Measurements from ENCODE around the gene KCNG2.
"Not testable (repeated sequence)": the region's sequence is repeated elsewhere in the genome, so short reads cannot be mapped to it uniquely, and the experiment has no call there.

KCNG2 gene

DNA sequence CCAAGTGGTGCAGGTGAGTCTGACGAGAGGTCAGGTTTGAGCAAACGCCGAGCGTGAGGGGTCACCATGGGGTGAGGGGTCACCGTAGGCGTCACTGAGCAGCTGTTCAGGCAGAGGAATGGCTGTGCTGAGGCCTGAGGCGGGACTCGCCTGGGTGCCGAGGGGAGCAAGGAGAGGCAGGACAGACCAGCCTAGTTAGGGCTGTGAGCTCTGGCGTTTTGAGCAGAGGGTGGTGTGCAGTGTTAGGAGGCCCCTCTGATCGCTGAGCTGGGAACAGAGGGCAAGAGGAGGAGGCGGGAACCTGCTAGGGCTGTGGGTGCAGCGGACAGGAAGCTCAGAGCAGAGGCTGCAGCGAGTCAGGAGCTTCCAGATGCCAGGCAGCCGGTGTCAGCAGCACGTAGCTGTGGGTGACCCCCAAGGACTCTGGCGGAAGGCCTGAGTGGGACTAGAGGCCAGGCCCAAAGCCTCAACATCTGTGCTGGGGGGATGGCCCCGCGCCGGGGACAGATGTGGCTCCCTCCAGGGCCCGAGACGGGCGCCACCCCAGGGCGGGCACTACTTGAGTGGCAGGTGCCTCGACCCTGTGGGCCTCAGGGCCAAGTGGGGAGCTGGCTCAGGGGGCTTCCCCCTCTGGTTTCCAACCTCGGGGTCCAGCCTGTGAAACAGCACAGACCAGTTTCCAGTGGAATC is 55.7 kb downstream of the KCNG2 start:
- no peak for DNase-seq (ENCODE audit: low spot score)

DNA sequence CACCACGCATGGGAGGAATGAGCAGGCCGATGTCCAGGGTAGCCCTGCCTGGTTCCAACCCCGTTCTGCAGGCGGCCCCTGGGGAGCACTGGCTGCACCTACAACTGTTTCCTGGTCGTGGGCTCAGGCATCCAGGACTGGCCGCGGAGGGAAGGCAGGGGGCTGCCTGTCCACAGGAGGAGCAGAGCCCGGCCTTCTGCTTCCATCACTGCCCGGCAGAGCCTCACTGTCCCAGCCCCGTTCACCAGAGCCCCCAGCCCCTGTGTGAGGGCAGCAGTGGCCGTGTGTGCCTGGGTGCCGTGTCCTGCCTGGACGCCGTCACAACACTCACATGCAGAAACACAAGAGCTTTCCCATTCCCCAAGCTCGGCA is 56.2 kb downstream of the KCNG2 start:
- DNase-seq (ENCODE audit: low spot score) = no peak

- DNase-seq (ENCODE audit: low spot score) = no peak
These were observed 57.6 kb downstream of the KCNG2 start for GRCh38 chr18:79855147-79855933.

DNA sequence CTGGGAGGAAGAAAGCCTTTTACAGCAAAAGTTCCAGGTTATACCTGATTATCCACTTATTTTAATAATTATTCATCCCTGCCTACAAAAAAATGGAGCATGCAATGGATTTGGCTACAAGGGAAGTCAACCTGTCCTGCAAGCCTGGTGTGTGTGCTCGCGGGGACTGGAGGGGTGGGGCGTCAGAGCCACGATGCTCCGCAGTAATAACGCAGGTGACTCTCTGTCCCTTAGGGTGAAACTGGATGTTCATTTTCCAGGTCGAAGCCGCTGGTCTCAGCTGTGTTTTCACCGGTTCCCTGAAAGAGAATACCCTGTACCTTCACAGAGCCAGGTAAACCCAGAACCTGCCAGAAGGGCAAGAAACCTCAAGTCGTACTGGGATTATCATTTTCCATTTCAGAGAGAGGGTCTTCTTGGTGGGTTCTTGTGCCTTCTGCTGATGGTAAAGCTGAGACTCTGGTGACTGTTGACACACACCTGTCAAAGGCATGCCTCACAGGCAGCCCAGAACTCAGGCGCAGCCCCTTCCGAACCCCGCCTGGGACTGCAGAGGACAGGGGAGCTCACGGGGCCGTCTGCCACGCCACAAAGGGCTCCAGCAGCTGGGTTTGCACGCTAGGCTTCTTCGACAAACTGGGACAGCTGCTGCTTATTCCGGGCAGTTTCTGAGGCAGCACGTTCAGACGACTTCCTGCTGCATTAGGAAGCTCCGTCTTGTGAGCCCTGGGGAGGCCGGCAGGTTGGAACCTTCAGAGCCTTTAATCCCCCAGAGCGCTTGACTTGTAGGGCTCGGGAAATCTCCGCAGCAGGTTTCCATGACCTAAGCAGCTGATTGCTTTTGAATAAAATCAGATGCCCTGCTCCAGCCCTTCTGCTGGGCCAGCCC is 58.6 kb downstream of the KCNG2 start:
- DNase-seq (ENCODE audit: low spot score) = no peak

DNA sequence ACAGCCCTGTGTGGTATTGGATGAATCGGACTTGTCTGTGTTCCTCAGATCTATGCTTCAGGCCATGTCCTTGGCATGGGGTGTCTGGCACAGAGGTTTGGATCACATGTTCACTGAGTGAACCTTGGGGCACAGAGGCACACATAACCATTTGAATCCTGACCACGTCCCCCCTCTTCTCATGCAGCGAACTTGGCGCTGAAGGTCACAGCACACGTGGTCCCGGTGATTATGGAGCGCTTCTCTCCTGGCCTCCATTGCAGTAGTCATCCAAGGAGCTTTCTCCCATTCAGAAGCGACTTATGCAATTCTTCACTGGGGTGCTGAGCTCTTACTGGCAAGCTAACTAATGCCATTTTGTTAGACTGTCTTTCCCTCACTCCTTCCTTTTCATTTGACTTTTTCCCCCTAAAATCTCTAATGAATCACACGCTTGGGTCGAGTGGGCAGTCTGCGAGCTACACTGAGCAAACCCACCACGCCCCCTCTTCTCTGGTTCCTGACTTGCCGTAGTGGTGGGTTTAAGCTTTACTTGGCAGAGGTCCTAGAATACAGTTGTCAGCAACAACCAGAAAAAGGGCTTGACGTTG is 59.4 kb downstream of the KCNG2 start:
- DNase-seq (ENCODE audit: low spot score) = peak; percentile 16

DNA sequence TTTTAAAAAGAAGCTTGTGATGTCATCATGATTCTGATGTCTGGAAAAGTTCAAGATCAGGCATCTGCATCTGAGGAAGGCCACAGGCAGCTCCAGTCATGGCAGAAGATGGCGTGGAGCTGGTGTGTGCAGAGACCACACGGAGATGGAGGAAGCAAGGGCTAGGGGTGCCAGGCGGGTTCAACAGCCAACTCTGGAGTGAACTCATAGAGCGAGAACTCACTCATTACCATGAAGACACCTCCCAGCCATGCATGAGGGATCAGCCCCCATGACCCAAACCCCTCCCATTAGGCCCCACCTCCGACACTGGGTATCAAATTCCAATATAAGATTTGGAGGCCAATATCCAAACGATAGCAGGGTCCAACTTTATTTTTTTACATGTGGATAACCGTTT is 61.6 kb downstream of the KCNG2 start:
- DNase-seq (ENCODE audit: low spot score) = no peak

DNA sequence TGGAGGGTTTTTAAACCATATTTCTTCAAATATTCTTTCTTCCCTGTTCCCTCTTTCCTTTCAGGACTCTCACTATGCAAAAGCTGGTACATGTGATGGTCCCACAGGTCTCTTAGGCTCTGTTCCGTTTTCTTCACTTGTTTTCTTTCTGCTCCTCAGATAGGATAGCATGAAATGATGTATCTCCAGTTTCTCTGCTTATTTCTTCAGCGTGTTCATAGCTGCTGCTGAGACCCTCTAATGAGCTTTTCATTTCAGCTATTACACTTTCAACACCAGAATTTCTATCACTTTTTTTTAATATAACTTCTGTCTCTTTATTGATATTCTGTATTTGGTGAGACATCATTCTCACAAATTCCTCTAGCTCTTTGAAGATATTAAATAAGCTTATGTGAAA is 63.9 kb downstream of the KCNG2 start:
- DNase-seq (ENCODE audit: low spot score) = no peak

DNA sequence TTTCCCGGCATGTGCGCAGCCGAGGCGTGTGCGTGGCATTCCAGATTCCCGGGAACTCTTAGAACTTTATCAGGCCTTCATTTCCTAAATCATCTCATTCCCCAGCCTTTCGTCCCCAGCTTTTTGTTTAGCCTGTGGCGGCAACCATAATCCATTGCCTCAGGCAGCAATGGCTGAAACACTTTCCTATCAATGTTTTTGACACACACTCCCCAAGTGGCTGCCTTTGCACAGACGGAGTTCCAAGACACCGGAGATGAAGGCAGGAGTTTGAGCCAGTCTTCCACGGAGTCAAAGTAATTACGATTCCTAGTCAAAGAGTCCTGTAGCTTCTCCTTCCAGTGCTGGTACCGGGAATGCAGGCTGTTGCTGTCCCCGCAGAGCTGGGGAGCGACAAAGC is 64.8 kb downstream of the KCNG2 start:
- no peak for DNase-seq (ENCODE audit: low spot score)

DNA sequence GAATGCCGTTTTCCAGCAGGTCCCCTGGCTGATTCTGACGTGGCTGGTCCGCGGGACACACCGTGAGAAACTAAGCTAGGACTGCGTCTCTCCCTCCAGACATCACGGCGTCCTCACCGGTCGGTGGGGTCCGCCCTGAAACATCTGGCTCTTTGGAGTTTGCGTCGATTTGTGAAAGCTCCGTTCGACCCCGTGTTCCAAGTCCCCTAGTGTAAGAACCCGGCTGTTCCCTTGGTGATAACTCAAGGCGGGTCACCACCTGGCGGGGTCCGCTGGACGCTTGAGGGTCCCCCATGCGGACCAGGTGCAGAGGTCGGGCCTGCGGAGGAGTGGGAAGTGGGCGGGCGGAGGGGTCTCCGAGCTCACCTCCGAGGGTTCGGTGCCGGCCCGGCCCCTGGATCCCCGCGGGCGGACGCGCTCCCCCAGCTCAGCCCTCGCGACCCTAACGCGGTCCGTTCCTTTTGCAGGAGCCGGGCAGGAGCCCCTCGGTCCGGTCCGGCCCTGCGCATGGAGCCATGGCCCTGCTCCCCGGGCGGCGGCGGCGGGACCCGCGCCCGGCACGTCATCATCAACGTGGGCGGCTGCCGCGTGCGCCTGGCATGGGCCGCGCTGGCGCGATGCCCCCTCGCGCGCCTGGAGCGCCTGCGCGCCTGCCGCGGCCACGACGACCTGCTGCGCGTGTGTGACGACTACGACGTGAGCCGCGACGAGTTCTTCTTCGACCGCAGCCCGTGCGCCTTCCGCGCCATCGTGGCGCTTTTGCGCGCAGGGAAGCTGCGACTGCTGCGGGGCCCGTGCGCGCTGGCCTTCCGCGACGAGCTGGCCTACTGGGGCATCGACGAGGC is 65.6 kb downstream of the KCNG2 start:
- no peak for DNase-seq (ENCODE audit: low spot score)

DNA sequence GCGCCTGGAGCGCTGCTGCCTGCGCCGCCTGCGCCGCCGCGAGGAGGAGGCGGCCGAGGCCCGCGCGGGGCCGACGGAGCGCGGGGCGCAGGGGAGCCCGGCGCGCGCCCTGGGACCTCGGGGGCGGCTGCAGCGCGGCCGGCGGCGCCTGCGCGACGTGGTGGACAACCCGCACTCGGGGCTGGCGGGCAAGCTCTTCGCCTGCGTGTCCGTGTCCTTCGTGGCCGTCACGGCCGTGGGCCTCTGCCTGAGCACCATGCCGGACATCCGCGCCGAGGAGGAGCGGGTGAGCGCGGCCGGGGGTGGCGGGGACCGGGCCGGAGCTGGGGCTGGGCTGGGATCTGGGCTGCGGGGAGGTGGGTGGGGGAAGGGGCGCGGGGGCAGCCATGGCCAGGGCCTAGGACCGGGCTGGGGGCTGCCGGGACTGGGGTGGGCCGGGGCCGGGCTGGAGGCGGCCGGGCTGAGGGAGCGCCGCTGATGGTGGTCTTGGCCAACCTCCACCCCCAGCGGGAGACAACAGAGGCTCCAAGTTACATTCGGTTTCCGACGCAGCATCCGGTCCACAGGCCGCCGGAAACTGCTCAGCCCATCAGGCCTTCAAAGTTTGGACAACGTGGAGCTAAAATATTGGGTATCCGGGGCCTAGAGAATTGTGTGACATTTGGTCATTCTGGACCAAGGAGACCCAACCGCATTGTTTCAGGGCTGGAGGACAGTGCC is 66.4 kb downstream of the KCNG2 start:
- no peak for DNase-seq (ENCODE audit: low spot score)

- DNase-seq (ENCODE audit: low spot score) = not testable (repeated sequence)
These were observed 67.2 kb downstream of the KCNG2 start for GRCh38 chr18:79864955-79865354.

- not testable (repeated sequence) for DNase-seq (ENCODE audit: low spot score)
These were observed 68.2 kb downstream of the KCNG2 start for GRCh38 chr18:79865951-79866350.

DNA sequence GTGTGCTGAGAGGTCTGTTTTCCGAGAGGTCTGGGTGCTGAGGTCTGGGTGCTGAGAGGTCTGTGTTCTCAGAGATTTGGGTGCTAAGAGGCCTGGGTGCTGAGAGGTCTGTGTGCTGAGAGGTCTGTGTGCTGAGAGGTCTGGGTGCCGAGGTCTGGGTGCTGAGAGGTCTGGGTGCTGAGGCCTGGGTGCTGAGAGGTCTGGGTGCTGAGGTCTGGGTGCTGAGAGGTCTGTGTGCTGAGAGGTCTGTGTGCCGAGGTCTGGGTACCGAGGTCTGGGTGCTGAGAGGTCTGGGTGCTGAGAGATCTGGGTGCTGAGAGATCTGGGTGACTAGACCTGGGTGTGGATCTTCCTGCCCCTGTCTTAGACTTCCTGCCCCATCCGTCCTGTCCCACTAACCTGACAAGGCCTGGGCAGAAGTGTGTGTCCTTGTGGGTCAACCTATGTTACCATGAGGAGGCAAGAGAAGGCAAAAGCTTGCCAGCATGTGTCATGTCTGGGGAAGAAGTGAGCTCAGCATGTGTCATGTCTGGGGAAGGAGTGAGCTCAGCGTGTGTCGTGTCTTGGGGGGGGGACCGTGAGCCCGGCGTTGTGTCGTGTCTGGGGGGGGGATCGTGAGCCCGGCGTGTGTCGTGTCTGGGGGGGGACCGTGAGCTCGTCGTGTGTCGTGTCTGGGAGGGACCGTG is 69.3 kb downstream of the KCNG2 start:
- no peak for DNase-seq (ENCODE audit: low spot score)

DNA sequence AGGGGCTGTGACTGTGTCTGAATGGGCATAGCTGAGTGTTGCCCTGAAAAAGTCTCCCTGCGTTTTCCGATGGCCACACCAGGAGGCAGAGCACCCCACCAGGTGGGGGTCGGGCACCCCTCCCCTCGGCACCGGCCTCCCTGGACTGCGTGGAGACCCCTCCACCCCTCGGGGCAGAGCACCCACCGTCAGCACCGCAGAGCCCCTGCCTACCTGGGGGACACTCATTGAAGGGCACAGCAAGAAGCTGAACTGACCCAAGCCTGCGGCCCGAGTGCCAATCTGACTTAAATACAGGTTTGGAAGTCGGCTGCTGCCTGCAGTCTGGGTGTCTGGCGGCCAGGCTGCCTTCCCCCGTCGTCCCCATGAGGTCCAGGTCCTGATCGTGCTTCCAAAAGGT is 69.9 kb downstream of the KCNG2 start:
- DNase-seq (ENCODE audit: low spot score) = no peak

DNA sequence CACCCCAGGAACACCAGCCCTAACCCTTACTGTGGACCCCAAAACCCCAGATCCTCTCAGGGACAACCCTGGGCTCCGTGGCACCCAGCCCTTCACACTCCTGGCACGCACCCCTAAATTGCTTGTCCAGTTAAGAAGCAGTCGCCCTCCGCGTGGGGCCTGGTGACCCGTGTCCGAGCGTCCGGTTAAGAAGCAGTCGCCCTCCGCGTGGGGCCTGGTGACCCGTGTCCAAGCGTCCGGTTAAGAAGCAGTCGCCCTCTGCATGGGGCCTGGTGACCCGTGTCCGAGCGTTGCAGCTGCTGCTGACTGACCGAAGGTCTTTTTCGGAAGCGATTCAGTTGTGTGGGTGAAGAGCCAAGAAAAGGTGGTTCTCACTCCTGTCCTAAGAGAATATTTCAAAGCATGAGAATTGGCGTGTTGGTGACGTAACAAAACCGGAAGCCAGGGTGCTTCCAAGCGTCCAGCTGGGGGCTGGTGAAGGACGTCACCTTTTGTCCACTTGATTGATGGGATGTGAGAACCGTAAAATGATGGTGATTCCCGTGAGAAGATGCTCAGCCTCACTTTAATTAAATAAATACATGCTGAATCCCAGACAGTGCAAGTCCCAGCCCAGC is 70.5 kb downstream of the KCNG2 start:
- DNase-seq (ENCODE audit: low spot score) = no peak

- no peak for DNase-seq (ENCODE audit: low spot score)
These were observed 71.2 kb downstream of the KCNG2 start for GRCh38 chr18:79868811-79869541.

DNA sequence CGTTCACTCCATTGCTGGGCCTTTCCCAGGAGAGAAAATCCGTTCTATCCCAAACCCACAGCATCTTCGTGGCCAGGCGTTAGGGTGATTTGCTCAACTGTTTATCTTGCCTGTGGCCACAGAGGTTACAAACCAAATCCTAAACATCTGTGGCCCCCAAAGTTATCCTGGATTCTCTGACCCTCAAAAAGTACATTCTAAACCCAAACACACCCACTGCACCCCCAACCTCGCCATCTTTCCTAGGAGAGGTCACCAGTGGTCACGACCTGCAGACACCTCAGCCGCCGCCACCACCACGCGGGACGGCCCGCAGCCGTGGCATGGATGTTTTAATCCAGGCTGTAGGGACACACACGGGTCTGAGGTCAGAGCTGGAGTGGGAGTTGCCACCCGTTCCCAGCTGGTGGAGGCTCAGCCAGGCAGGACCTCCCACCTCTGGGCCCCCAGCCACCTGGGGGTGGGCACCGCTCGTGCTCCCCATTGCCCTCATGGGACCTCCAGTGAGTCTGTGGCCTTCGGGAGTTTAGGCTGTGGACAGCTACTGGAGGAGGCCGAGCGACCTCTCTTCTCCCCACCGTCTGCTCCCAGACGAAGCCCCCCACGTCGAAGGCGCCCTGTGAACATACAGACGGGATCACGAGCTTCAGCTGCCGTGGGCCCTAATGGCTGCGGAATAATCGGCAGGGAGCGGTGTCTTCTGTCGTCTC is 72.0 kb downstream of the KCNG2 start:
- no peak for DNase-seq (ENCODE audit: low spot score)

DNA sequence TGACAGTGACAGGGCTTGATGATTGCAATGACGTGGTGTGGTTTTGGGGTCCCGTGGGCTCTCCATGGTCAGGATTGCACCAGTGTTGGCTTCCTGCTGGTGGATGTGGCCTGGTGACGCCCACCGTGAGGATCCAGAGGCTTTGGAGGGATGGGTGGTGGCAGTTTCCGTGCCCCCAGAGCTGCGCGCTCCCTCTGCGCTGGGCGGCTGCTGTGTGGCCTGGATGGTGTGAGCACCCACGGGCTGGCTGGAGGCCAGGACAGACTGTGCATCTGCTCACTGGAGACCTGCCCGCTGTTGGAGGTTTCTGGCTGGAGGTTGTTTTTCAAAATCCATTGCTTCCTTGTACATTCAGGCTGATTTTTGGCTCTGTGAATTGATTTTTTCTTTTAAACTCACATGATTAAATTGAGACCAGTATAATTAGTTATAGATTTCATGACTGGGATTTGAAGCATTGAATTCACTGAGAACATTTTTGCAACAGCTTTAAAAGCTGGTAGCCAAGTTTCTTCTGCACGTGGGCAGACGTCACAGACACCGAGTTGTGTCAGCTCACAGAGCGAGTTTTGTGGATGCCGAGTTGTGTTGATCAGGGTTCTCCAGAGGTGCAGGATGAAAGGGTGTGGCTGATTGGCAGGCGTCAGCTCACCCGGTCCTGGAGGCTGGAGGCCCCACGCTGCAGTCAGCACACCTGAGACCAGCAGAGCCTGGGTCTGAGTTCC is 72.7 kb downstream of the KCNG2 start:
- DNase-seq (ENCODE audit: low spot score) = no peak

All from COLO829 (cell line).